Hematopoietic multipotent progenitor cell treated with erythropoietin and hydrocortisone succinate and interleukin-3 and kit ligand, for 17 days (in vitro differentiated cells): ENCODE data around the gene MC5R.

ENCODE experiments used
- DNase-seq: peaks from one replicate; pipeline ENCODE4 v3.0.0-alpha.2; 2015; ENCODE audit warnings: low spot score

MC5R gene

DNA sequence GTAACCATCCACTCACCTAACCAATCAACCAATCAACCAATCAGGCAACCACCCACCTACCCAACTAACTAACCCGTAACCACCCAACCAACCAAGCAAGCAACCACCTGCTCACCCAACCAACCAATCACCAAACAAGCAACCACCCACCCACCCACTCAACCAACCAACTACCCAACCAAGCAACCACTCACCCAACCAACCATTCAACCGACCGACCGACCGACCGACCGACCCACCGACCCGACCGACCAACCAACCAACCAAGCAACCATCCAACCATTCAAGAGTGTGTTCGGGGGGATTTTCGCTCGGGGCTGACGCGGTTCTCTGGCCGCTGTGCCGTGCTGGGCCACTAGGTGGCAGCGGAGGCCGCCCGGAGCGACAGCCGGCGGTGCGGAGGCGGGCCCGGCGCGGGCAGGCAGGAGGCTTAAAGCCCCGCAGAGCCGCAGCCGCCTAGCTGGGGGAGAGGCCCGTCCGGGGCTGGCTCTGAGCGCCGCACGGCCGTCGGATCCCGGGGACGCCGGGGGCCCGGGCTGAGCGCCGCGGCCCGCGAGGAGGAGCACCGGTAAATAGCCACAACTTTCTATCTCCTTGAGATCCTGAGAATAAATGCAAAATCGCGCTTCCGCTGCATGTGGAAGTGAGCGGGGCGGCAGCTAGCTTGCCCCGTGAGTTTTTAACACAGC is at the start of gene MC5R:
TSS of gene MC5R (plus strand) at position 443 of the 689 bp plus-strand sequence. CDS start 1,617 bp downstream, outside the sequence.
- peak; percentile 12 for DNase-seq

DNA sequence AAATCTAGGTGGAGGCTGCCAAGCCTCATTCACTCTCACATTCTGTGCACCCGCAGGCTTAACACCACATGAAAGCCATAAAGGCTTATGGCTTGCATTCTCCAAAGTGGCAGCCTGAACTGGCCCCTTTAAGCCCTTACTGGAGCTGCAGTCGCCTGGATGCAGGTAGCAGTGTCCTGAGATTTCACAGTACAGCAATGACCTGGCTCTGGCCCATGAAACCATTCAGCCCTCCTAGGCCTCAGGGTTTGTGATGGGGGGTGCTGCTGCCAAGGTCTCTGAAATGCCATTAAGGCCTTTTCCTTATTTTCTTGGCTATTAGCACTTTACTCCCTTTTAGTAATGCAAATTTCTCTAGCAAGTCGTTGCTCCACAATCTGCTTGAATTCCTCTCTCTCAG is 48.9 kb upstream of the MC5R start:
- DNase-seq = no peak

DNA sequence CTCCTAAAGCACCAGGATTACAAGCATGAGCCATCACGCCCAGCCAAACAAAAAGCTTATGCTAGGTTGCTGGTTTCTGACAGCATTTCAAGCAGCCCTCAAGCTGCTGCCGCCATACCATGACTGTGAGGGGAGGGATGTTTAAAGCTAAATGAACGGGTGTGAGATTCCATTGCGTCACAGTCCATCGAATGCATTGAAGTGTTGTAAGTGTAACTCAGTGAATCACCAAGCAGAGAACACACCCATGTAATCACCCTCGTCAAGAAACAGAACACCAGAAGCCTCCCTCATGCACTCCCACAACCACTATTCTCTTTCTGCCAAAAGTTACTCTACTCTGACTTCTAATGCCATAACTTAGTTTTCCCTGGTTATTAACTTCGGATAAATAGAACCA is 32.8 kb upstream of the MC5R start:
- DNase-seq = no peak

DNA sequence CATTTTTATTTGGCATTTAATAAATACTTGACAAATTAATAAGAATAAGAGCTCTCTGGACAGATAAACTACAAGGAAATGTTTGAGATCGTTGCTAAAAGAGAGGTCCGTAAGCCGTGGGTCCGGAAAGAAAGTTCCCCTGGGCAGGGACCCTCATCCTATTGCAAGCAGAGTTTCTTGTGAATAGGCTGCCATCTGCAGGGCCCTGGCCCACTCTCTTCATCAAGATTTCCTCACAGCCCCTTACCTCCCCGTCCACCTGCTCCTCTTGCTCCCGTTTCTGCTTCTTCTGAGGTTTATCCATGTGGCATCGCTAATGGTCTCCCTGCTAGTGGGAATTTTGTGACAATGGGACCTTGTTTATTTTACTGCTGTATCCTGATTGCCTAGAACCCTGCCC is 30.1 kb upstream of the MC5R start:
- DNase-seq = no peak

DNA sequence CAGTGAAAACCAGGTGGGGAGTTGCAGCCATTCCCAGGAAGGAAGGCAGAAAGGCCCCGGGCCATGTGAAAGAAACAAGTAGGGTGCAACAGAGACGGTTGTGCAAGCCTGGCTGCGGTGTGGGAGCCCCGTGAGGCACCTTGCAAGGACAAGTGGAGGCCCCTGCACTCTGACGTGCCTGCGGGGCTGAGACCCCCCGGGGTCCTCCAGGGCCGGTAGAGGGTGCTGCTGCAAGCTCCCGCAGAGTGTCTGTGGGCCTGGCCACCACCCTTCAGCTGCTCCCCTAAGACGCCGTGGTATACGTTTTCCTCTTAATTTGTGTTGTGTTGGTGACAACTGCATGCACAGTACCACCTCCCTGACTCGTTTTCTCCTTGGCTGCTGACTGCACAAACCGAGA is 27.4 kb upstream of the MC5R start:
- no peak for DNase-seq

- DNase-seq = no peak
These were observed 26.8 kb upstream of the MC5R start for GRCh38 chr18:13797157-13797611.

- DNase-seq = no peak
These were observed 24.6 kb upstream of the MC5R start for GRCh38 chr18:13799396-13799795.

DNA sequence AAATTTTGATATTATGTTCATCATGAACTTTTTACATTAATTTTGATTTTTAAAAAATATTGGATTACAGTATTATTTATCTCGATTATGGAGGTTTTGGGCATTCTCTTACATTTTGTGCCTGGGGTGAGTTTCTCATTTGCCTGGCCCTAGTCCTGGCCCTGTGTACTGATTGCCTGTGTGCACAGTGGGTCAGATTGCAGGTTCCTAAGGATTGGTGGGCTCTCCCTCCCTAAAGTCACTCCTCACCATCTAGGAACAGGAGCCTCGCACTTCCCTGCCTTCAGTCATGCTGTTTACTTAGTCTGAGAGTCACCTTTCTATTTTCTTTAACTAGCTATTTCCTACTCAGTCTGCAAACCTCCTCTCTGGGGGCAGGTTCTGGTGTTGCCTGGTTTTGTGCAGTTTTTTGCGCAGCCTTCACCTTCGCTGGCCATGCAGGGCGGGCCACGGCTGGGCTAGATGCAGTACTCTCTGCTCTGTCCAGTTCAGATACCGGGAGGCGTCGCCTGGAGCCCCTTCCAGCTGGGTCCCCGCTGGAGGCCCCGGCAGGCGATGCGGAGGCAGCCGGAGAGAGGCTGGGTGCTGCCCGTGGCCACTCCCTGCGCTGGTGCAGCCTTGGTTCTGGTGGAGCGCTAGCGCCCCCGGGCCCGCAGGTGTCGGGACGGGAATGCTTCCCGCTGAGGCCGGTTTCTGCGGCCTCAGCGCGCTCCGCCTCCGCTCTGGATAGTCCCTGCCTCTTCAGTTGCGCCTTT is 23.3 kb upstream of the MC5R start:
- DNase-seq = no peak

GRCh38 chr18:13801260-13801601 is 22.7 kb upstream of the MC5R start:
- no peak for DNase-seq

DNA sequence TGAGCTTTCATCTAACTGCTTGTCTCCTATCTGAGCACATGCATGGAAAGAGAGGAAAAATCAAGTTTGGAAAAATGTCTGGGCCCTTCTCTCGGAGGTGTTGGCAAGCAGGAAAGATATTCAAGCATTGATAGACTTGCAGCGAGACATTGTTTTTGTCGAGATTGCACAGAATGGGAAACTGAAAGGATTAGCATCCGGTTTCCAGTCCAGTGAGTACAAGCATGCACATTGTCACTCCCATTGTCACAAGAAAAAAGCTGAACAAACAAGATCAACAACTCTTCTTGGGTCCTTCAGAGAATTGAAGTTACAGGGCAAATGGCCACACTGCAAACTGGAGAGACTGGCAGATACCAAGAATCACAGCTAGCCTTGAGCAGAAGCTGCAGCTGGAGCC is 19.6 kb upstream of the MC5R start:
- DNase-seq = no peak

- no peak for DNase-seq
These were observed 15.5 kb upstream of the MC5R start for GRCh38 chr18:13808294-13809042.

DNA sequence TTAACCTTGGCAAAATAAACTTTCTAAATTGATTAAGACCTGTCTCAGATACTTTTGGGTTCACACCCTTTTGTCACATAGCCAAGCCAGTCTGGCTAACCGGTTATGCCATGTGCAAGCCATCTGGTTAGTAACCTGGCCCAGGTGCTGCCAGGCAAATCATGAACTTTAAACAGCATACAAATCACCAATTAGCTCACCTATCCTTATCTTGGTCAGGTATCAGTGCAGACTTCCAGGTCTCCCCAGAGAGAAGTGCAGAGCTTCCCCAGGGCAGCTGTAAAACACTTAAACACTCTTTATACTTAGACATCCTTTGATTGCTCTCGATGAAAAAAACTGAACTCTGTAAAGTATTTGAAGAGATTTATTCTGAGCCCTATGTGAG is 14.9 kb upstream of the MC5R start:
- no peak for DNase-seq

DNA sequence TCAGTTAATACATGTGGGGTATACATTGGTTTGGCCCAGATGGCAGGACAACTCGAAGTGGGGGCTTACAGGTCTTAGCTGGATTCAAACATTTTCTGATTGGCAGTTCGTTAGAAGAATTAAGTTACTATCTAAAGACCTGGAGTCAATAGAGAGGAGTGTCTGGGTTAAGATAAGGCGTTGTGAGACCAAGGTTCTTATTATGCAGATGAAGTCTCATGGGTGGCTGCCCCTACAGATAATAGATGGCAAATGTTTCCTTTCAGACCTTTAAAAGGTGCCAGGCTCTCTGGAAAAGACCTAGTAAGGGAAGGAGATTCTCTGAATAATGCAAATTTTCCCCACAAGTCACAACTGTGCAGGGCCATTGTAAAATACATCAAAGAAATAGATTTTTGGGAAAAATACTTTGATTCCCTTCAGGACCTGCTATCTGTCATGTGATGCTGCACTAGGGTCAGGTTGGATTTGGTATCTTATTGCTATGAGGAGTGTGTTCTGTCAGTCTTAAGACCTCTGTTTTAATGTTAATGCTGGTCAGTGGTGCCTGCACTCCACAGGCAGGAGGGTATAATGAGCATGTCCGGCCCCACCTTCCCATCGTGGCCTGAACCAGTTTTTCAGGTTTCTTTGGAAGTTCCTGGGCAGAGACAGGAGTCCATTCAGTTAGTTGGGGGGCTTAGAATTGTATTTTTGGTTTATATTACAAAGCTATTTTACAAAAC is 14.3 kb upstream of the MC5R start:
- no peak for DNase-seq

DNA sequence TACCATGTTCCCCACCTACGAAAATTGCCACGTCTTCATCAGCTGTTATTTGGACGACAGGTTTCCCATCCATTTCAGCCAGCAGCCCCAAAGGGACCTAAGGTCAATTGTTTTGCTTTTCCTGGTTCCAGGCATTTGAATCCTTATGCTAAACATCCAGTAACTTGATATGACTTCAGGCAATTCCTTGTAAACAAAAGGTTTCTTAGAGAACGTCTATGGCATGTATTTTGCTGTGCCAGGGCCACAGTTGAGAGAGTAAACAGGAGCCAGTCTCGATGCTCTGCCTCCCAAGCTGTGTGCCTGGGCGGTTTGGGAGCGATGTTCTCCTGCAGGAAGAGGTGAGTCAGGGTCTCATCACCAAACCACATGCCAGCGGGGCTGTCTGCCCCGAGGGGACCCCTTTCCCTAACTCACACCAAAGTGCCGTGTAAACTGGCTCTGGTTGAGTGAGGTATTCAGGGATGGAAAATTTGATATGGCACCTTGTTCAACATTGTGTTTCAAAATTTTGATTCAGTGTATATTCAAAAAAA is 12.9 kb upstream of the MC5R start:
- DNase-seq = no peak

DNA sequence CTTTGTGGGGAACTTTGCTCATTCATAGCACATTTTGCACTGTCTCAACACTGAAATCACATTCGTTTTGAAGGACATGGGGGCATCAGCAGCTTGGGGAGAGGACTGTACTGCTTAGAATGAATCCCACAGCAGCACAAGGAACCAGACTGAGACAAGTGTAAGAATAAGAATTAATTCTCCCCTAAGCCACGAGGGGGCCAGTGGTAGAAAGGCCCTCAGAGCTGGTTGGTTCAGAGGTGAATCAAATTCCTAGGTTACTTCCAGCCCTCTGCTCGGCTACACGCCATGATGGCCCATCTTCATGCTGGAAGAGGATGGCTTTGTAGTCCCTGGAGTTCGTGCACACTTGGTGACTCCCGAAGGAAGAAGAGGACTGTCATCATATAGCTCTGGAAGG is 12.0 kb upstream of the MC5R start:
- DNase-seq = no peak

DNA sequence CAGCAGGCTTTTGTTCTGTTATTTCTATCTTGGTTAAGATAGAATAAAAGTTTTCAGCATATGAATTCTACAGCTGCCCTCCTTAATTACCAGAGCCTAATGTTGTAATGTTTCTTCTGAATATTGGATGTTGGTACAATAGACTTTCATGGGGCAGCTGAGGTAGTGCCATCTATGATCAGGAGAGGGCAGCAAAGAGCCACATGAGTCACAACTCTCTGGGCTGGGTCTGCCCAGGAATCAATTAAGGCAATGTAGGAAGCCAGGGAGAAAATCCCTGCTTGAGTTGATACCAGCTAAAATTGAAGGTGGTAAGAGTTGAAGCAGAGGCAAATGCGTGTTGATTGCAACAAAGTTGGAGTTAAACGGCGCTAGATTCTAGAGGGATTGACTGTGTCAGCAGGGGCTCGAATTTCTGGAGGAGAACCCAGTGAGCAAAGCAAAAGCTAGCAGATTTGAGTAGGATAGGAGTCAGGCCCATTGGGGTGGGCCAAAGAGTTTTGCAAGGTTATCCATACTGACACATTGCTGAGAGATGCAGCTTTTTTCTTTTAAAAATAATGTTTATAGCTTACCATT is 10.6 kb upstream of the MC5R start:
- DNase-seq = peak; percentile 34

- no peak for DNase-seq
These were observed 2.3 kb downstream of the MC5R start for GRCh38 chr18:13826209-13826608.

GRCh38 chr18:13831864-13832508 is 8.0 kb downstream of the MC5R start:
- DNase-seq = no peak

- DNase-seq = no peak
These were observed 10.6 kb downstream of the MC5R start for GRCh38 chr18:13834496-13835015.

- DNase-seq = no peak
These were observed 11.3 kb downstream of the MC5R start for GRCh38 chr18:13835202-13835601.

DNA sequence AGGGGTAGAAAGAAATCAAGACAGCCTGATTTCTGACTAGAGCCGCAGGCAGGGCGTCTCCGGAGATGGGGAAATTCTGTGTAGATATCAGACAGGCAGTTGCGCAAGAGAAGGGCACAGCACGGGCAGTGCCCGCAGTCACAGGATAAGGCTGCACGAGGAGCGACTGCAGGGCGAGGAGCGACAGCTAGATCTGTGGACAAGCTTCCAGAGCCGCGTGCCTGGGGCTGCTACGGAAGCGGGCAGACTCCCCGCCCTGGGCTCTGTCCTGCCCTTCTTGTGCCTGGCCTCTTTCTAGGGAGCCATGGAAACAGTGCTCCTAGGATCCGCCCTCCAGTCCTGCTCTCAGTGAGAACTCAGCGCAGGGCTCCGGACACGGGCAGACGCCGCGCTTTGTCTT is 12.6 kb downstream of the MC5R start:
- DNase-seq = no peak
